HL-60/S4 treated with retinoic acid at 250 ng/mL for 4 days and 3 days (cell line): ENCODE data around the gene FAM13B.

Source experiments
- in situ Hi-C: fragments of 300-500 bp; cut with MboI; formaldehyde crosslinking; loops from 2 replicates; pipeline ENCODE4 v1.7.0; 2022; ENCODE audit warnings: low sequenced_read_pairs

The FAM13B gene

DNA sequence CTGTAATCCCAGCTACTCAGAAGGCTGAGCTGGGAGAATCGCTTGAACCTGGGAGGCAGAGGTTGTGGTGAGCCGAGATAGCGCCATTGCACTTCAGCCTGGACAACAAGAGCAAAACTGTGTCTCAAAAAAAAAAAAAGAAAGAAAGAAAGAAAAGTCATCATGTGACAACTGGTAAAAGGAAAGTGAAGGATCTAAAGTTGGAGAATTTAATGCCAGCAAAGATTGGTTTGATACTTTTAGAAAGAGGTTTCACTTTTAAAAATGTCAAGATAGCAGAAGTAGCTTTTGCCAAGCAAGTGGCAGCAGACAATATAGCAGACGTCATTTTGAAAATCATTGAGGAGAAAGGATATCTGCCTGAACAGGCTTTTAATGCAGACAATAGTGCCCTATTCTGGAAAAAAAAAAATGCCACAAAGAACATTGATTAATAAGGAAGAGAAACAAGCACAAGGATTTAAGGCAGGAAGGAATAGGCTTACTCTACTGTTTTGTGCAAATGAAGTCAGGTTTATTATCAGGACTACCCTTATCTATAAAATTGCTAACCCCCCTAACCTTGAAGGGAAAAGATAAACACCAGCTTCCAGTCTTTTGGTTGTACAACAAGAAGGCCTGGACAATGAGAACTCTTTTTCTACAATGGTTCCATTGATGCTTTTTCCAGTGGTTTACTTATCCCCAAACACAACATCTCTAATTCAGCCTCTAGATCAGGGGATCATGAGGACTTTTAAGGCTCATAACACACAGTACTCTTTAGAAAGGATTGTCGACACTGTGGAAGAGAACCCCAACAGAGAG is 131.7 kb downstream of the FAM13B start:
- in situ Hi-C loops: no loop called here

DNA sequence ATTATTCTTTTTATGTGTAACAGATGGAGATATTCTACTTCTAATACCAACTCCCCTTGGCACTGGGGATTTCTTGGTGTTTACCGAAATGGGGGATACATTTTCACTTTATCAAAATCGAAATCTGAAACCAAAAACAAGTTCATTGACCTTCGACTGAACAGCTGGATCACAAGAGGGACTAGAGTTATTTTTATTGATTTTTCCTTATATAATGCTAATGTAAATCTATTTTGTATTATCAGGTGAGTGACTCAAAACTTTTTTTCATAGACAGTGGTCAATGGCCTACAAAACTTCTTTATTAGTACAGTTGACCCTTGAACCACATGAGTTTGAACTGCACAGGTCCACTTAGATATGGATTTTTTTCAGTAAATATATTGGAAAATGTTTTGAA is 133.4 kb downstream of the FAM13B start:
- in situ Hi-C loops: no loop called here

DNA sequence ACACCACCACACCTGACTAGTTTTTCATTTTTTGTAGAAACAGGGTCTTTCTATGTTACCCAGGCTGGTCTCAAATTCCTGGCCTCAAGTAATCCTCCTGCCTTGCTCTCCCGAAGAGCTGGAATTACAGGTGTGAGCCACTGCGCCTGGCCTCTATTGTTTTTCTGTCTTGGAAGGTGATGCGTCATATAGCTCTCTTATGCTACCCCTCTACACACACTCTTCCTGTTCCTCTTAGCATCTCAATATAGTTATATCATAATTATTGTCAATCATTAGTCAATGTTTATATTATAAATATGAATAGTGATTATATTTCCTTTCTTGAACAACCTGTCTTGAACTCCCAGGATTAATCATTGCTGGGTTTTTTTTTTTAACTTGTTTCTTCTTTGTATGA is 136.3 kb downstream of the FAM13B start:
- in situ Hi-C loops: no loop called here

DNA sequence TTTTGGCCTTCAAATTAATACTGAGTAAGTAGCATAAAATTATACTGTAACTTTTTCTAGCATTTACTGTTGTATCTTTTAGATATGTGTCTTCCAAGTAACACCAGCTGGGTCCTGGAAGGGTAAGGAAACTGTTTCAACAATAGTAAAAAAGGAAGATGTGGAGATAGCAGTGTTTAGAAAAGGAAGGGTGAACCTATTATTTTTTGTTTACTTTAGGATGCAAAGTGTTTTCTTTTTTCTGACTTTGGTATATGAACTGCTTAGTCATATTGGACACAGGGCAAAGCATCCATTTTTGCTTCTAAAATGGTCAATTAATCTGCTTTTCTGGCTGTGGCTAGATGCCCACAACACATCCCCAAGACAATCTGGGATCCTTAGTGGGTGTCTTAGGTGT is 138.3 kb downstream of the FAM13B start:
- in situ Hi-C loops: no loop called here

DNA sequence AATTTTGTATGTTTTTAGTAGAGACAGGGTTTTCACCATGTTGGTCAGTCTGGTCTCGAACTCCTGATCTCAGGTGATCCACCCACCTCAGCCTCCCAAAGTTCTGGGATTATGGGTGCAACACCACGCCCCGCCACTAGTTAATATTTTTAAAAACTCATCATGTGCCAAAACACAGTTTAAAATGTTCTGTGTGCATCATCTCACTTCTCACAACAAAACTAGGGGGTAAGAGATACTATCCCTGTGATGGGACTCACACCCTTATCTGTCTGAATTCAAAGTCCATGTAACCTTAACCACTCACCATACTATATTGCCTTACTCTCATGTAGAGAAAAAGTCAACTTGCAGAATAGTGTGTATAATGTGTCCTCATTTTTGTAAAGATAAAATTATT is 141.0 kb downstream of the FAM13B start:
- in situ Hi-C loops: no loop called here

DNA sequence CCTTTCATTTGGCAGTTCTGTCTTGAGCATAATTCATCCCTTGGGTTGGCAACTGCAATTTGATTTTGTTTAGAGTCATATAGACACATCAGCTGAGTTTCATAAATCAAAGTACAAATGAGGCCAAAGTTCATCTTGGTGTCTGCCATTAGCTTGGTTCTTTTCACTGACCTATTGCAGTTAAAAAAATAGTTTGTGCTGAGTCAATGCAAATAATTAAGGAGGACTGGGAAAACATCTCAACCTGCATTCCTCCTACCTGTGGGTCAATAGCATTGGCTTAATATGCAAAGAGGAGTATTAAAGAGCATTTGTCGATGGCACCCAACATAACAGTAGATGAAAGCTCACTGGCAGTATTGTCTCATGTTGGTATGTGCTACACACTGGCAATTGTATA is 142.0 kb downstream of the FAM13B start:
- in situ Hi-C loops: no loop called here

DNA sequence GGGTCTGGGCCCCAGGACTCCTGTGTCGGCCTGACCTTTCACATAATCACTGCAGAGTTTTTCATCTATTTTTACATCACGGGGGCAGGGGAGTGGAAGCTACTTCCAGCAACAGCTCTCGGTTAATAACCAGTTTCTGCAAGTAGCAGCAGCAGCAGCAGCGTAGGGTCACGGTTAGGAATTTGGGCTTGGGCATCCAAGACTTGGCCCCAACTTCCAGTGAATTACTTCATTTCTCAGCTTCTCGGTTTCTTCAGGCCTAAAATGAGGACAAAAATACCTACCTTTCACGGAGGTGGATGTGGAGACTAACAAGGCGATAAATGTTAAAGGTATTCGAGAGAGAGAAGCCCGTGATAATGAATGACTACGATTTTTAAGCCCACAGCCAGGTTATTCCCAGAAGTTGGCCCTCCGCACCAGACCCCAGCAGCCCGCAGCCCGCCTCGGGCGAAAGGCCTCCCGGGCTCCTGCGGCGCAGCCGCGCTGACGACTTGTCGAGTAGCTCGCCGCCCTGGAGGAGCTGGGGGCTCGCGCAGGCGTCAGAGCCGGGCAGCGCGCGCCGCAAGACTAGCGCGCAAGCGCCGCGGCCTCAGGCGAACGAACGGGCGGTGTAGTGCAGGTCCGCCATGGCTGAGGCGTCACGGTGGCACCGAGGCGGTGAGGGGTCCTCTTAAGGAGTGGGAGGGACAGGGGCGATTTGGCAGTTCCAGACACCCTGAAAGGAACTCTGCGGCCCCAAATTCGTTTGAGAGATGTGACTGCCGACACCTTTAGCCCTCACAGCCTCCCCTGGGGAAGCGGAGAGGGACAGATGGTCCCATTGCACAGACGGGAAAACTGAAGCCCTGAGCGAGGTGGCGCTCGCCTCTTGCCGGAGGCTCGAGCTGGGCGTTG is 143.8 kb downstream of the FAM13B start, which contains the start of gene PKD2L2:
PKD2L2 (plus strand) TSS at position 595 of the 897 bp plus-strand sequence; CDS start at position 630, 35 bp downstream.
- in situ Hi-C loops: no loop called here

DNA sequence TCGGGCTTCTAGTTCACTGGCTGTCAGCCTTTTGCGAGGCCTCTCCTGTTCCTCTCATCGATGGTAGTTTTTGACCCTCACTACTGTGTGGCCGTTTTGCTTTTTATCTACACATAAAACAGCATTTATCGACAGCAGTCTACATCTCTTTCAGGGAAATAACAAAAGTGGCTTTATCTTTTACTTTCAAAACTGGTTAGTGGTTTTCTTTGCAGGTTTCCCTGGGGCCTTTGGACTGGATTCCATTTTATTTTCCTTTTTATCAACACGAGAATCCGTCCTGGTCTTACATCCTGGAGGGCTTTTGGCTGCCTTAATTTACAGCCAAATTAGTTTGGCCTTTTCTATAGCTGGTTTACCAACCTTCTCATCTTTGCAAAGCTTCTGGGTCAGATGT is 144.4 kb downstream of the FAM13B start:
- in situ Hi-C loops: no loop called here
